Measurements from ENCODE around the gene ELL. TPM values are rescaled to one million over a fixed set of nuclear protein-coding genes. Genes with fewer than 3 reads are reported as not detected.
A peak's percentile ranks its signal among the peaks of the same experiment; 100 is the strongest.

The ELL gene
- total RNA-seq, 1 donor from 2014 or later, result 27.0 TPM

DNA sequence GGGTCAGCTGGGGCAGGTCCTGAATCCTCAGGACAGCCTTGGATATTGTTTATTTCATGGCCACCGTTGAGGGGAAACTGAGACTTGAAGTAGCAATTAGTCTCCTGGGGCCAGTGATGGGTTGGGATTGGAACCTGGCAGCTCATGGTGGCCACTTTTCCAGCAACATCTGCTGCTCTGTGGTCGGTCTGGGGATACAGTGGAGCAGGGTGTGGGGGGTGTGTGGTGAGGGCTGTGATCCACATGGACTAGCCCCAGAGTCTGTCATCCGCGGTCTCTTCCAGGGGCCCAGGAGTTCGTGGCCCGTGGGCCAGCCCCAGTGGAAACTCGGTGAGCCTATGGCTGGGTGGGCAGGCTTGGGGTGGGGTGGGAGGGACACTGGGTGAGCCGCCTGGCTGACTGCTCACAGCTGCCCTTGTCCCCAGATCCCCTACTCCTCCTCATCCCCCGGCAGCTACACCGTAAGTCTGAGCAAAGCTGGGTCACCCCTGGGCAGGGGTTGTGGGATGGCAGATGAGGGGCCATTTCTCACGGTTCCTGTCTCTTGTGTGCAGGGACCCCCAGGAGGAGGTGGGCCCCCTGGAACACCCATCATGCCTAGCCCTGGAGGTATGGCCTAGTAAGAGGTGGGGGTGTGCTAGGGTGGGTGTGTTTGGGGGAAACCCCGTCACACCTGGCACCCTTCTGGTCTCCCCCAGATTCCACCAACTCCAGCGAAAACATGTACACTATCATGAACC is 89.4 kb downstream of the ELL start:
- Mint-ChIP-seq H3K36me3 (ENCODE audit: low read depth) (peaks cover 23% of the 10 kb centered on the region), H3K27ac (no peak overlapping the region), H3K4me1 (ENCODE audit: low read depth) (peaks cover 14% of the 10 kb centered on the region), H3K9me3 (no peaks in the 10 kb centered on the region), H3K27me3 (ENCODE audit: low read depth) (no peaks in the 10 kb centered on the region), H3K4me3 (ENCODE audit: low read depth) (no peak overlapping the region)
- intact Hi-C loops (cut with micrococcal nuclease), result no loop called here
- no peak for DNase-seq (ENCODE audit: low spot score)

DNA sequence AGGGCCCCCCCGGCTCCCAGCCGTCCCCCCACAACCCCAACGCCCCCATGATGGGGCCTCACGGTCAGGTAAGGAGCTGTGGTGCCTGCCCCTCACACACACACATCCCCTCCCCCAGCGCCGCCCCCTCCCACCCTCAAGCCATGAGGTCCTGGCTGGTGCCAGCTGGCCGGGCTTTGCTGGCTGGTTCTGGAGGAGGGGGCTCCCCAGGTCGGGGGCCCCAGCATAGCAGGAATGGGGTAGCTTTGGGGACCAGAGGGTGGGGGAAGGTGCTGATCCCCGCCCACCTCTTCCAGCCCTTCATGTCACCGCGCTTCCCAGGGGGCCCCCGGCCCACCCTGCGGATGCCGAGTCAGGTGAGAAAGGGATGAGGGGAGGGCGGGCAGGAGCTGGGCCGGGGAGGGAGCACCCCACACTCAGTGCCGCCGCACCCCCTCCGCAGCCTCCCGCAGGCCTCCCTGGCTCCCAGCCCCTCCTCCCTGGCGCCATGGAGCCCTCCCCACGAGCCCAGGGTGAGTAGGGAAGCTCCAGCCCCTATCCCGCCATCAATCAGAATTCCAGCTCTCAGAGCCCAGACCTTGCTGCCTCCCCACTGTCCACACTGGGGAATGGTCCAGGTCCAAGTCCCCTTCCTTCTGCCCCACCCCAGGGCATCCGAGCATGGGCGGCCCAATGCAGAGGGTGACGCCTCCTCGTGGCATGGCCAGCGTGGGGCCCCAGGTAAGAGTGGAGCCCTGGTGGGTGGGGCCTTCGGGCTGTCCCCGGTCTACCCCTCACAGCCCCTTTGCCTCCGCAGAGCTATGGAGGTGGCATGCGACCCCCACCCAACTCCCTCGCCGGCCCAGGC is 90.3 kb downstream of the ELL start:
- no peak for DNase-seq (ENCODE audit: low spot score)
- no peaks in the 10 kb centered on the region for H3K9me3 Mint-ChIP-seq
- H3K27ac Mint-ChIP-seq, result no peak overlapping the region
- H3K27me3 Mint-ChIP-seq (ENCODE audit: low read depth), result no peaks in the 10 kb centered on the region
- H3K4me1 Mint-ChIP-seq (ENCODE audit: low read depth), result peaks cover 14% of the 10 kb centered on the region
- no peak overlapping the region for H3K4me3 Mint-ChIP-seq (ENCODE audit: low read depth)
- intact Hi-C loops (cut with micrococcal nuclease), result no loop called here
- H3K36me3 Mint-ChIP-seq (ENCODE audit: low read depth), result peaks cover 23% of the 10 kb centered on the region

DNA sequence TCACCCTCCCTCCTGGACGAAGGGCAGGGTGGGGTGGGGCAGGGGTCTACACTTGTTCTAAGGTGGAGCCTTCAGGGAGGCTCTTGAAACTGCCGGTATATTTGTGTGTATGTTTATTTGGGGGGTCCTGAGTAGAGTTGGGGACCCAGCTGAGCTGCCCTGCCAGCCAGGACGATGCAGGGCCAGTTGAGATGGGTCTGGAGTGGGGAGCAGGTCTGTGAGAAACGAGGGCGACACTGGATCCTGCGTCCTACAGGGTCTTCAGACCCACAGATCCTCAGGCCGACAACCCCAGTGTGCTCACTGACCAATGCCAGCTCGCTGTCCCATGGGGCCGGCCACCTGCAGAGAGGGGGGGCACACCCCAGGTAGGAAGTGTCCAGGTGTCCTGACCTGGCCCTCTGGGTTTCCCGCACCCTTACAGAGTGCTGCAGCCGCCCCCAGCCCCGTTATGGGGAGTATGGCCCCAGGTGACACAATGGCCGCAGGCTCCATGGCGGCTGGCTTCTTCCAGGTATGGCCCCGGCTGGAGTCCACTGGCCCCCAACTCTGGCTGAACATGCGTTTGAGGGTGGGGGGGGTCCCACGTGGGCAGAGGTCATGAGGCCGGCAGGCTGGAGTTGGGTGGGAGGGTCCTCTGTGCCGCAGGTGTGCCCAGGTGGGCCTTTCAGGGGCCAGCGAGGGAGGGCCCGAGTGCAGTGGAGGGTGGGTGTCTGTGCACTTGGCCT is 91.3 kb downstream of the ELL start:
- H3K36me3 Mint-ChIP-seq (ENCODE audit: low read depth), result peaks cover 18% of the 10 kb centered on the region
- intact Hi-C loops (cut with micrococcal nuclease), result no loop called here

DNA sequence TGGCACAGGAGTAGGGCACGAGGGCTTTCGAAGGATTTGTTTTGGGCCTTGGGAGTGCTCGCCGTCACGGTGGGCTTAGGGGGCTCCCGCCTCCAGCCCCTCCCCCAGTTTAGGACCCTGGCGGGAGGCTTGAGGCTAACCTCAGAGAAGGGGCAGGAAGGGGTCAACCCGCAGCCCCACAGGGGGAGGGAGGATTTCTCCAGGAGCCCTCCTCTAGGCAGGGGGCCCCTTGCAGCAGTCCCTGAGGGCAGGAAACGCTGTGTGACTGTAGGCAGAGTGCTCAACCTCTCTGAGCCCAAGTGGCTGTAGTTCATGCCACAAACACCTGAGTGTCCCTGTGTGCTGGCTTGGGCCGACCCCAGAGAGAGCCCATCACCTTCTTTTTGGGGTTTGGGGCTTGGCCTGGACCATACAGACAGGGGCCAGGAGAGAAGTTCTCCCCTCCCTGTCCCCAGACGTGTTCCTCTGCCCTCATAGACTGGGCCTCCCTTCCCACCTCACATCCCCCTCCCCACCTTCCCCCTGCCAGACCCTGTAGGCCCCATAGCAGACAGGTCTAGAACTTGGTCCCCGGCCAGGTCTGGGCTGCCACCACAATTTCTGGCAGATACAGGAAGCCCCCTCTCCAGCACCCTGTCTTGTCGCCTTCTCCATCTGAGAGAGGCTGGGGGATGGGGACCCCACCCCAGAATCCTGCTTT is 92.0 kb downstream of the ELL start:
- no peak overlapping the region for H3K27ac Mint-ChIP-seq
- H3K4me1 Mint-ChIP-seq (ENCODE audit: low read depth), result peaks cover 16% of the 10 kb centered on the region
- DNase-seq (ENCODE audit: low spot score), result no peak
- no peaks in the 10 kb centered on the region for H3K9me3 Mint-ChIP-seq
- H3K4me3 Mint-ChIP-seq (ENCODE audit: low read depth), result no peak overlapping the region
- intact Hi-C loops (cut with micrococcal nuclease), result no loop called here
- no peaks in the 10 kb centered on the region for H3K27me3 Mint-ChIP-seq (ENCODE audit: low read depth)
- H3K36me3 Mint-ChIP-seq (ENCODE audit: low read depth), result peaks cover 18% of the 10 kb centered on the region

More for the DNA sequence above, 91.3 kb downstream of the ELL start:
- Mint-ChIP-seq H3K9me3 (no peaks in the 10 kb centered on the region), H3K27me3 (ENCODE audit: low read depth) (no peaks in the 10 kb centered on the region), H3K4me1 (ENCODE audit: low read depth) (peaks cover 13% of the 10 kb centered on the region), H3K27ac (no peak overlapping the region), H3K4me3 (ENCODE audit: low read depth) (peak overlapping the region; percentile 42)
- no peak for DNase-seq (ENCODE audit: low spot score)

DNA sequence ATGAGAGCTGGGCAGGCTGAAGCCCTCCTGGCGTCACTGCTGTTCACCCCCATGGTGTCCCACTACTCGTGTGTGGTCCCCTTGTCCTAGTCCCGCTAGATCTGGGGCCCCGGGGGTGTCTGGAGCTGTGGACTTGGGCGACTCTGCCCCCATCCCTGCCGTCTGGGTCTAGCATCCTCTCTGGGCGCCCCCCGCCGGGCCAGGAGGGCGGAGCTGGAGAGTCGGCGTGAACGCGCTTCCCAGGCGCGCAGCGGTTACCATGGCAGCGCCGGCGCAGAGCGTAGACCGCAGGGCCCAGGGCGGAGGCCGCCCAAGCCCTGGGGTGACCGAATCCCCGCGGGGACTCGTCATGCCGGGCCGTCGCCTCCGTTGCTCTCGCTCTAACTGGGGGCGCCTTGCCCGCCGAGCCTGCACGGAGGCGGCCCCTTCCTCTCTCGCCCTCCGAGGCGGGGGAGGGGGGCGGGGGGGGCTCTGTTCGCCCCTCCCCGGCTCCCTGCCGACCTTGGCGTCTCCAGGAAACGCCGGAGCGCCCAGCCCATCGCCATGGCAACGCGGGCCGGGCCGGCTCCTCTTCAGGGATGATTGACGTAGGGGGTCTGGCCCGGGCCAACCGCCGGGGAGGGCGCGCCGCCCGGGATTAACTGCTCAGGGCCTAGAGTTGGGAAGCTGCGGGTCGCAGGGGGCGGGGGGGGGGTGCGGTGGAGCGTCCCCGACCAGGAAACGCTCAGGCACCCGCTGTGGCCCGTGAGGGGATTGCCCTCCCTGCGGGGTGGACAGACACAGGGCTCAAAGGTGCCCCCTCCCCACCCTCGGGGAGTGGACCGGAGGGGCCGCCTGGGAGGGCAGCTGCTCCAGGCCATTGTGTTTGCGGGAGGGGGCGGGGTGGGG is 92.8 kb downstream of the ELL start:
- DNase-seq (ENCODE audit: low spot score), result peak; percentile 82
- H3K9me3 Mint-ChIP-seq, result no peaks in the 10 kb centered on the region
- peaks cover 16% of the 10 kb centered on the region for H3K4me1 Mint-ChIP-seq (ENCODE audit: low read depth)
- peak overlapping the region; percentile 17 for H3K4me3 Mint-ChIP-seq (ENCODE audit: low read depth)
- no peak overlapping the region for H3K27ac Mint-ChIP-seq
- peaks cover 10% of the 10 kb centered on the region for H3K36me3 Mint-ChIP-seq (ENCODE audit: low read depth)
- intact Hi-C loops (cut with micrococcal nuclease), result no loop called here
- no peaks in the 10 kb centered on the region for H3K27me3 Mint-ChIP-seq (ENCODE audit: low read depth)

DNA sequence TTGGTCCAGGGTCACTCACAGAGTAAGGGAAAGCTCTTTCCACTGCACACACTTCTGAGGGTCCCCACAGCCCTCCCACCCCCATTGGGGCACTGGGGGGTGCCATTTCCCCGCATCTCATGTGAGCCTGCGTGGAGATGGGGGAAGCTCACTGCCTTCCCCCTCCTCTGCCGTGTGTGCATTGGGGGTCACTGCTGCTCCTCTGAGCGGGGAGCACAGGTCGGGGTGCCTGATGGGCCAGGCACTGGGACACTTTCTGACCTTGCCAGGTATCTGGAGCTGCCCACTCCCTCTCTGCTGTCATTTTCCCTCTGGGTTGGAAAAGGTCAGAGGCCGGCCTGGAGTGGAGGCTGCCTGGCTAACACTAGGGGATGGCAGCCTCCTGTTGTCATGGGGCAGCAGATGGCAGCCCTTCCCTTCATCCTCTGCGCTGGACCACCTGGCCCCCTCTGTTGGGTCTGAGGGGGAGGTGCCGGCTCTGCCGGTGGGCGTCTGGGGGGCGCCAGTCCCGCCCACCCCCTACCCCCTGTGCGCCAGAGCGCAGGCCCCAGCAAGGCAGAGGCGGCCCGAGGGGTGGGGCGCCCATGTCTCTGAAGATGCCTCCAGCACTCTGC is 93.6 kb downstream of the ELL start:
- no peak overlapping the region for H3K27ac Mint-ChIP-seq
- intact Hi-C loops (cut with micrococcal nuclease), result no loop called here
- no peak overlapping the region for H3K4me3 Mint-ChIP-seq (ENCODE audit: low read depth)
- peaks cover 19% of the 10 kb centered on the region for H3K4me1 Mint-ChIP-seq (ENCODE audit: low read depth)
- no peak for DNase-seq (ENCODE audit: low spot score)
- H3K27me3 Mint-ChIP-seq (ENCODE audit: low read depth), result no peaks in the 10 kb centered on the region
- H3K36me3 Mint-ChIP-seq (ENCODE audit: low read depth), result peaks cover 9% of the 10 kb centered on the region
- H3K9me3 Mint-ChIP-seq, result no peaks in the 10 kb centered on the region

DNA sequence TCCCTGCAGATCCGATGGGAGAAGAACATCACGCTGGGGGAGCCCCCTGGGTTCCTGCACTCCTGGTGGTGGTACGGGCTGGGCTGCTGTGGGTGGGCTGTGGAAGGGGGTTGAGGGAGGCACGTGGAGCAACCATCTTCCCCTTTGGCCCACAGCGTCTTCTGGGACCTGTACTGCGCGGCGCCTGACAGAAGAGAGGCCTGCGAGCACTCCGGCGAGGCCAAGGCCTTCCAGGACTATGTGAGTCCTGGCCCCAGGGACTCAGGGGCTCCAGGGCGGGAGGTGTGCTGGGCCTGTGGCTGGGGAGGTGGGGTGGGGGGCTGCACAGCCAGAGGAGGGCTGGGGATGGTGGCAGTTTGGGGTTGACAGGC is 94.1 kb downstream of the ELL start:
- intact Hi-C loops (cut with micrococcal nuclease), result no loop called here
- no peak for DNase-seq (ENCODE audit: low spot score)
- peaks cover 23% of the 10 kb centered on the region for H3K4me1 Mint-ChIP-seq (ENCODE audit: low read depth)

DNA sequence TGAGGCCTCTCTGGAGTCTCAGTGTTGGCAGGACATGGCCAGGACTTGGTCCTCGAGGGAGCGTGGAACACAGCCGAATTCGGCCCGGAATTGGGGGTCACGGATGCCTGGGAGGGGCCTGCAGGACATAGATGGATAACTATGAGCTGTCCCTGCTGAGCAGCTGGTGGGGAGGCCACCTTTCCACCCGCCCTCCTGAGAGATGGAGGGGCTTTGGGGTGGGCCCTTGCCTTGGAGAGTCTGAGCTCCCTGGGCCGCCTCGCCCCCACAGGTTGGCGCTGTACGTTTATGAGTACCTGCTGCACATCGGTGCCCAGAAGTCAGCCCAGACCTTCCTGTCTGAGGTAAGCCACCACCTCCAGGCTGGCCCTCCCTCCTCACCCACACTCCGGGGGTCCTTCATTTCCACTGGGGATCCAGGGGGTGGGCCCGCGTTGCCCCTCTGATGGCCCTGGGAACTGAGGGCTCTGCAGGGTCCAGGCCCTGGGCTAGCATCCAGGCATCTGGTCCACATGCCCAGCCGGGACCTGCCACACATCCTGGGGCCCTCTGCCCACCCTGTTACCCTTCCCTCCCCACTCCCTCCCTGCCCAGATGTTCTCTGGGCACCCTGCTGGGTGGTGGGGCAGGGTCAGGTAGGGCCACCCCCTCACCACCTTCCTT is 94.7 kb downstream of the ELL start:
- Mint-ChIP-seq H3K27ac (no peak overlapping the region), H3K4me3 (ENCODE audit: low read depth) (no peak overlapping the region), H3K4me1 (ENCODE audit: low read depth) (peaks cover 26% of the 10 kb centered on the region), H3K36me3 (ENCODE audit: low read depth) (peaks cover 15% of the 10 kb centered on the region), H3K9me3 (no peaks in the 10 kb centered on the region), H3K27me3 (ENCODE audit: low read depth) (no peaks in the 10 kb centered on the region)
- DNase-seq (ENCODE audit: low spot score), result no peak
- intact Hi-C loops (cut with micrococcal nuclease), result no loop called here

More for the DNA sequence above, 94.1 kb downstream of the ELL start:
- no peak overlapping the region for H3K27ac Mint-ChIP-seq
- H3K9me3 Mint-ChIP-seq, result no peaks in the 10 kb centered on the region
- no peak overlapping the region for H3K4me3 Mint-ChIP-seq (ENCODE audit: low read depth)
- peaks cover 14% of the 10 kb centered on the region for H3K36me3 Mint-ChIP-seq (ENCODE audit: low read depth)
- H3K27me3 Mint-ChIP-seq (ENCODE audit: low read depth), result no peaks in the 10 kb centered on the region

DNA sequence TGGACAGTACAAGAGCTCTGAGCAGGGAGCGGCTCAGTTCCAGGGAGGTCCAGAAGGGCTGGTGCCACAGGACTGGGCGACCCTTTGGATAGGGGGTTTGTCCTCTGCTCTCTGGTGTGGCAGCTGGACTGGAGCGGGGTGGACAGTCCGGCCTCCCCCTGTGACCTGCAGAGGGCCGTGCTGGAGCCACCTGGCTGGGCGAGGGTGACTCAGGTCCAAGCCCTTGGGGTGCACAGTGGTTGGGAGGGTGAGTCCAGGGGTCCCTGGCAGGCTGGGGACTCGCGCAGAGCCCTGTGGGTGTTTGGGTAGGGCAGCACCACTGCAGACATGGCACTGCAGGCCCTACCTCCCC is 95.5 kb downstream of the ELL start:
- DNase-seq (ENCODE audit: low spot score), result no peak
- Mint-ChIP-seq H3K4me3 (ENCODE audit: low read depth) (no peak overlapping the region), H3K27ac (no peak overlapping the region), H3K36me3 (ENCODE audit: low read depth) (peaks cover 9% of the 10 kb centered on the region), H3K4me1 (ENCODE audit: low read depth) (peaks cover 34% of the 10 kb centered on the region), H3K27me3 (ENCODE audit: low read depth) (no peaks in the 10 kb centered on the region), H3K9me3 (no peaks in the 10 kb centered on the region)
- intact Hi-C loops (cut with micrococcal nuclease), result no loop called here

DNA sequence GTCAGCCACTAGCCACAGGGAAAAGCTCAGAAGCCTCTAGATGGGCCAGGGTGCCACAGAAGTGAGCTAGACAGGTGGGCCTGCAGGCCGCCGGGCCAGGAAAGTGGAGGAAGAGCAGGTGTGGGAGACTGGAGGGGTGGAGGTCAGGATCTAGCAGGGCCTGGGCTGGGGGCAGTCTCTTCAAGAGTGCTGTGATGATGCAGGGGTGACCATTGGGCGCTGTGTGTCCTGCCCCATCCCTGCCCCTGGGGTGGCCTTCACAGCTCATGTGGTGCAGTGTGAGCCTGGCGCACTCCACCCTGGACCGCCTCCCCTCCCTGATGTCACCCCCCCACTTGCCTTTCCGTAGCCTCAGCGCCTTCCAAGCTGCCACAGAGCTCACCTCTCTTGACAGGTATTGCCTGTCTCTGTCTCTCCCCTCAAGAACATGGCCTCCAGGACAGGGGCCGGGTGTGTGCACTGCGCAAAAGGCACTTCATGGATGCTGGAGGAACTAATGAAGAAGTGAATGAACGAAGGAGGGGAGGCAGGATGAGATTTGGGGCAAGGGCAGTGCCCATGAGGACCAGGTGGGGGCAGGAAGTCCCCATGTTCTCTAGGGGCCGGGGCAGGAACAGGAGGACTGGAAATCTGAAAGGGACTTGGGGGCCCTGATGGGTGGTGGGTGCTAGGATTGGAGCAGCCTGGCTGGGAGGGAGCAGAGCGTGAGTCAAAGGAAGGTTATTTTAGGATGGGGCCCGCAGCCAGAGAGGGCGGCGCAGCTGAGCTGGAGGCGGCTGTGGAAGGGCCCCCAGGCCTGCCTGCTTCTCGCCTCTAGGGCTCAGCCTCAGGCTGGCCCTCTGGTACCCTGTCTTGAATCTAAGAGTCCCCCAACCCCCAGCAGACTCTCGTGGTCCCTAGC is 96.1 kb downstream of the ELL start:
- no peaks in the 10 kb centered on the region for H3K27me3 Mint-ChIP-seq (ENCODE audit: low read depth)
- intact Hi-C loops (cut with micrococcal nuclease), result no loop called here
- no peak overlapping the region for H3K4me3 Mint-ChIP-seq (ENCODE audit: low read depth)
- H3K27ac Mint-ChIP-seq, result peak overlapping the region; percentile 35
- H3K9me3 Mint-ChIP-seq, result no peaks in the 10 kb centered on the region
- H3K4me1 Mint-ChIP-seq (ENCODE audit: low read depth), result peaks cover 40% of the 10 kb centered on the region
- no peak for DNase-seq (ENCODE audit: low spot score)
- peaks cover 9% of the 10 kb centered on the region for H3K36me3 Mint-ChIP-seq (ENCODE audit: low read depth)
